Endodermal cell (in vitro differentiated cells): Measurements from ENCODE around the gene LCN2. TPM values are rescaled to one million over a fixed set of nuclear protein-coding genes. Genes with fewer than 3 reads are reported as not detected.

ENCODE experiments used
- DNase-seq: peaks from one replicate; pipeline ENCODE4 v3.0.0-alpha.2; 2017
- H3K27ac ChIP-seq: 2 replicates; pipeline ENCODE4 v1.5.1; 2013; ENCODE audit warnings: mild to moderate bottlenecking, low read depth, low read length, moderate library complexity
- H3K27me3 ChIP-seq: 2 replicates; pipeline ENCODE4 v1.6.1; 2013; ENCODE audit warnings: mild to moderate bottlenecking, low read length, moderate library complexity; ENCODE audit not compliant: insufficient read depth, control insufficient read depth, poor library complexity, severe bottlenecking
- H3K36me3 ChIP-seq: 2 replicates; pipeline ENCODE4 v1.7.0; 2013; ENCODE audit warnings: mild to moderate bottlenecking, low read length, moderate library complexity; ENCODE audit not compliant: control insufficient read depth, insufficient read depth
- H3K4me1 ChIP-seq: one replicate; pipeline ENCODE4 v1.7.0; 2013; ENCODE audit warnings: low read length; ENCODE audit not compliant: control insufficient read depth, insufficient read depth
- H3K4me3 ChIP-seq: 2 replicates; pipeline ENCODE4 v1.5.1; 2013; ENCODE audit warnings: mild to moderate bottlenecking, low read length, moderate library complexity
- H3K9ac ChIP-seq: 2 replicates; pipeline ENCODE4 v1.6.1; 2013; ENCODE audit warnings: mild to moderate bottlenecking, low read length, moderate library complexity; ENCODE audit not compliant: poor library complexity, severe bottlenecking; ENCODE audit errors: extremely low read depth
- H3K9me3 ChIP-seq: 2 replicates; pipeline ENCODE4 v1.6.1; 2013; ENCODE audit warnings: mild to moderate bottlenecking, low read length, moderate library complexity; ENCODE audit not compliant: control insufficient read depth
- H3K27ac Mint-ChIP-seq: 2 replicates; pipeline ENCODE4 v1.8.0; 2020; ENCODE audit warnings: mixed read lengths
- H3K27me3 Mint-ChIP-seq: 2 replicates; pipeline ENCODE4 v1.8.0; 2021; ENCODE audit warnings: mild to moderate bottlenecking, mixed read lengths; ENCODE audit not compliant: insufficient read depth
- H3K36me3 Mint-ChIP-seq: 2 replicates; pipeline ENCODE4 v1.8.0; 2020; ENCODE audit warnings: low read depth, mixed read lengths
- H3K4me1 Mint-ChIP-seq: 2 replicates; pipeline ENCODE4 v1.8.0; 2020; ENCODE audit warnings: mixed read lengths
- H3K4me3 Mint-ChIP-seq: 2 replicates; pipeline ENCODE4 v1.8.0; 2020; ENCODE audit warnings: mild to moderate bottlenecking, moderate library complexity, mixed read lengths
- H3K9me3 Mint-ChIP-seq: 2 replicates; pipeline ENCODE4 v1.8.0; 2020; ENCODE audit warnings: mild to moderate bottlenecking, mixed read lengths
- CTCF ChIP-seq: fragments of 200-600 bp; sonication (generic); conservative IDR thresholded peaks from 2 replicates; pipeline ENCODE4 v1.5.0; 2021; ENCODE audit warnings: antibody characterized with exemption, mild to moderate bottlenecking
- WGBS, 2 experiments: methylation state at CpG; one replicate each; pipeline versions ENCODE4 v1.1.5 to v1.1.7; 2013; ENCODE audit warnings: missing lambda C conversion rate in 2 of 2, mixed read lengths in 1 of 2; ENCODE audit not compliant: insufficient coverage in 1 of 2, insufficient read length in 1 of 2; 5-methylcytosine and 5-hydroxymethylcytosine counted together
- total RNA-seq, 2 donors: library from RNA; stranded (reverse); fragmentation: NEBNext Ultra II Directional in 1 of 2; extraction: Animal tissue kit (Norgen Biotek cat#: 25700) in 1 of 2; gene quantifications; 2 replicates in 1 of 2; 3 replicates in 1 of 2; pipeline ENCODE4 v1.2.1, GENCODE V29; 2021

LCN2 gene
- total RNA-seq, 2 donors from 2014 or later = not detected

- no peak overlapping the region for H3K4me3 Mint-ChIP-seq
- peaks cover 64% of the 10 kb centered on the region for H3K36me3 Mint-ChIP-seq
- Histone ChIP-seq H3K27ac (no peak overlapping the region), H3K27me3 (no peaks in the 10 kb centered on the region), H3K36me3 (peaks cover 60% of the 10 kb centered on the region), H3K4me3 (no peak overlapping the region), H3K9me3 (no peaks in the 10 kb centered on the region), H3K4me1 (no peaks in the 10 kb centered on the region), H3K9ac (no peak overlapping the region)
- 92 to 96% methylated on average over 8 of the region's 8 CpGs for WGBS, 2 experiments
- H3K27me3 Mint-ChIP-seq = no peaks in the 10 kb centered on the region
- H3K4me1 Mint-ChIP-seq = no peaks in the 10 kb centered on the region
- H3K9me3 Mint-ChIP-seq = no peaks in the 10 kb centered on the region
- no peak for TF ChIP-seq CTCF
- no peak overlapping the region for H3K27ac Mint-ChIP-seq
- no peak for DNase-seq
These were observed 19.6 kb downstream of the LCN2 start for GRCh38 chr9:128168731-128169308.

GRCh38 chr9:128169492-128169891 lies 20.2 kb downstream of the LCN2 start:
- no peak overlapping the region for H3K4me3 Mint-ChIP-seq
- no peak for TF ChIP-seq CTCF
- WGBS, 2 experiments = 94% methylated on average over 6 to 8 of the region's 8 CpGs
- Histone ChIP-seq H3K9me3 (no peaks in the 10 kb centered on the region), H3K27ac (no peak overlapping the region), H3K4me3 (no peak overlapping the region), H3K36me3 (peaks cover 60% of the 10 kb centered on the region), H3K27me3 (no peaks in the 10 kb centered on the region), H3K4me1 (no peaks in the 10 kb centered on the region), H3K9ac (no peak overlapping the region)
- DNase-seq = no peak
- no peaks in the 10 kb centered on the region for H3K4me1 Mint-ChIP-seq
- no peaks in the 10 kb centered on the region for H3K27me3 Mint-ChIP-seq
- peaks cover 64% of the 10 kb centered on the region for H3K36me3 Mint-ChIP-seq
- H3K27ac Mint-ChIP-seq = peak overlapping the region; percentile 3
- no peaks in the 10 kb centered on the region for H3K9me3 Mint-ChIP-seq

- no peak overlapping the region for H3K4me3 Mint-ChIP-seq
- no peak overlapping the region for H3K27ac Mint-ChIP-seq
- H3K4me1 Mint-ChIP-seq = no peaks in the 10 kb centered on the region
- no peak overlapping the region for H3K4me3 ChIP-seq
- no peaks in the 10 kb centered on the region for H3K27me3 ChIP-seq
- no peak overlapping the region for H3K27ac ChIP-seq
- DNase-seq = no peak
- peaks cover 64% of the 10 kb centered on the region for H3K36me3 Mint-ChIP-seq
- no peak overlapping the region for H3K9ac ChIP-seq
- TF ChIP-seq CTCF = no peak
- no peaks in the 10 kb centered on the region for H3K9me3 Mint-ChIP-seq
- WGBS, 2 experiments = 88 to 100% methylated on average over 7 to 8 of the region's 8 CpGs
- H3K27me3 Mint-ChIP-seq = no peaks in the 10 kb centered on the region
- H3K9me3 ChIP-seq = no peaks in the 10 kb centered on the region
- peaks cover 60% of the 10 kb centered on the region for H3K36me3 ChIP-seq
- no peaks in the 10 kb centered on the region for H3K4me1 ChIP-seq
These were observed 20.7 kb downstream of the LCN2 start for GRCh38 chr9:128169925-128170324.
